ENCODE measurements around the gene RSPO3.
A peak's percentile ranks its signal among the peaks of the same experiment; 100 is the strongest.

Gene RSPO3

GRCh38 chr6:127160484-127160883 is 42.0 kb downstream of the RSPO3 start:
- no peak for DNase-seq (ENCODE audit: low read depth in 1 of 2, low spot score in 1 of 2)

- no peak for DNase-seq (ENCODE audit: low read depth in 1 of 2, low spot score in 1 of 2)
Measured at GRCh38 chr6:127162836-127163235, 44.4 kb downstream of the RSPO3 start.

- DNase-seq (ENCODE audit: low read depth in 1 of 2, low spot score in 1 of 2) = no peak
Measured at GRCh38 chr6:127164036-127164435, 45.6 kb downstream of the RSPO3 start.

- DNase-seq (ENCODE audit: low read depth in 1 of 2, low spot score in 1 of 2) = no peak
Measured at GRCh38 chr6:127164565-127164964, 46.1 kb downstream of the RSPO3 start.

GRCh38 chr6:127173156-127173940 is 54.9 kb downstream of the RSPO3 start:
- no peak for DNase-seq (ENCODE audit: low read depth in 1 of 2, low spot score in 1 of 2)

- DNase-seq (ENCODE audit: low read depth in 1 of 2, low spot score in 1 of 2) = no peak
Measured at GRCh38 chr6:127176146-127176545, 57.7 kb downstream of the RSPO3 start.

- DNase-seq (ENCODE audit: low read depth in 1 of 2, low spot score in 1 of 2) = no peak
Measured at GRCh38 chr6:127177030-127177922, 58.8 kb downstream of the RSPO3 start.

GRCh38 chr6:127177923-127178231 is 59.4 kb downstream of the RSPO3 start:
- DNase-seq (ENCODE audit: low read depth in 1 of 2, low spot score in 1 of 2) = no peak

- DNase-seq (ENCODE audit: low read depth in 1 of 2, low spot score in 1 of 2) = no peak
Measured at GRCh38 chr6:127178746-127179145, 60.3 kb downstream of the RSPO3 start.

- no peak for DNase-seq (ENCODE audit: low read depth in 1 of 2, low spot score in 1 of 2)
Measured at GRCh38 chr6:127180426-127180825, 62.0 kb downstream of the RSPO3 start.

GRCh38 chr6:127182501-127182900 is 64.0 kb downstream of the RSPO3 start:
- DNase-seq (ENCODE audit: low read depth in 1 of 2, low spot score in 1 of 2) = no peak

GRCh38 chr6:127185437-127185995 is 67.0 kb downstream of the RSPO3 start:
- no peak for DNase-seq (ENCODE audit: low read depth in 1 of 2, low spot score in 1 of 2)

- DNase-seq (ENCODE audit: low read depth in 1 of 2, low spot score in 1 of 2) = peak in 1 of 2 donors; percentile 53
Measured at GRCh38 chr6:127186889-127187288, 68.4 kb downstream of the RSPO3 start.

GRCh38 chr6:127188744-127189143 is 70.3 kb downstream of the RSPO3 start:
- DNase-seq (ENCODE audit: low read depth in 1 of 2, low spot score in 1 of 2) = no peak

GRCh38 chr6:127190552-127190951 is 72.1 kb downstream of the RSPO3 start:
- no peak for DNase-seq (ENCODE audit: low read depth in 1 of 2, low spot score in 1 of 2)

GRCh38 chr6:127191716-127192115 is 73.2 kb downstream of the RSPO3 start:
- DNase-seq (ENCODE audit: low read depth in 1 of 2, low spot score in 1 of 2) = no peak

- no peak for DNase-seq (ENCODE audit: low read depth in 1 of 2, low spot score in 1 of 2)
Measured at GRCh38 chr6:127192911-127193541, 74.6 kb downstream of the RSPO3 start.

- no peak for DNase-seq (ENCODE audit: low read depth in 1 of 2, low spot score in 1 of 2)
Measured at GRCh38 chr6:127195833-127196232, 77.4 kb downstream of the RSPO3 start.

GRCh38 chr6:127198549-127198948 is 80.1 kb downstream of the RSPO3 start:
- DNase-seq (ENCODE audit: low read depth in 1 of 2, low spot score in 1 of 2) = no peak

- DNase-seq (ENCODE audit: low read depth in 1 of 2, low spot score in 1 of 2) = no peak
Measured at GRCh38 chr6:127199470-127199869, 81.0 kb downstream of the RSPO3 start.

GRCh38 chr6:127200114-127200513 is 81.6 kb downstream of the RSPO3 start:
- DNase-seq (ENCODE audit: low read depth in 1 of 2, low spot score in 1 of 2) = no peak

GRCh38 chr6:127201321-127201720 is 82.8 kb downstream of the RSPO3 start:
- DNase-seq (ENCODE audit: low read depth in 1 of 2, low spot score in 1 of 2) = no peak
